AG09309 (cell line): Measurements from ENCODE around the gene DCLRE1B.

ENCODE experiments used
- DNase-seq: peaks from one replicate; pipeline ENCODE4 v3.0.0-alpha.2; 2010; ENCODE audit warnings: low read depth
- H3K4me3 ChIP-seq: 2 replicates; pipeline ENCODE4 v1.5.1; 2011; ENCODE audit warnings: mild to moderate bottlenecking, low read depth, low read length, moderate library complexity; ENCODE audit not compliant: control insufficient read depth
- CTCF ChIP-seq: IDR thresholded peaks from 2 replicates; pipeline ENCODE4 v1.5.1; 2011; ENCODE audit warnings: mild to moderate bottlenecking, low read depth, low read length, inconsistent platforms; ENCODE audit not compliant: insufficient read depth, control insufficient read depth; ENCODE audit errors: missing control alignments

Gene DCLRE1B

GRCh38 chr1:113895961-113896360, 9.2 kb upstream of the DCLRE1B start:
- no peak for TF ChIP-seq CTCF
- no peak for DNase-seq

DNA sequence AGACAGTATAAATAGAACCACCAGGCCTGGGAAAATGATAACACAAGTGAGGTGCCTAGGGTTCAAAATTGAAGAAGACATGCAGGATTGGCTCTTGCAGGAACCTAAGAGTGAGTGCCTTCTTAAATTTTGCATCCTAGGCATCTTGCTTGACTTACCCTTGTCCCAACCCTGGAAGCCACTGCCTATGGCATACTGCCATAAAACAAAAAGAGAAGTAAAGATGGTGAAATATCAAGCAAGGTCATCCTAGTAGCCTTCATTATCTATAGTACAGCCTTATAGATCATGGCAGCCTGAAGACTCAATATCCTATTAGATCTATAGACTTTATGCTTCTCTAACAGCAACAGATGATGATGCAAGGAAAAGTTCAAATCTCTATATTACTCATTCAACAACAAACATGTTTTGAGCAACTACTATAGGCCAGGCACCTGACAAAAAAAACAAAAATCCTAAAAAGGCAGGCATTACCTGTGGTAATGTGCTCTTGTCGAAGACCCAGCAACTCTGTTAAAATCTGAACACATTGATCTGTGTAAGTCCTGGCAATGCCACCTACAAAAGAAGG, 6.8 kb upstream of the DCLRE1B start:
- no peak for DNase-seq
- H3K4me3 ChIP-seq, result no peak overlapping the region
- no peak for TF ChIP-seq CTCF

More at GRCh38 chr1:113895961-113896360, 9.2 kb upstream of the DCLRE1B start:
- H3K4me3 ChIP-seq, result no peak overlapping the region

GRCh38 chr1:113899111-113899510, 6.0 kb upstream of the DCLRE1B start:
- no peak for DNase-seq
- no peak overlapping the region for H3K4me3 ChIP-seq
- TF ChIP-seq CTCF, result no peak

GRCh38 chr1:113901191-113901590, 3.9 kb upstream of the DCLRE1B start:
- no peak for TF ChIP-seq CTCF
- no peak overlapping the region for H3K4me3 ChIP-seq
- DNase-seq, result no peak

- H3K4me3 ChIP-seq, result peak overlapping the region; percentile 97
- DNase-seq, result no peak
- no peak for TF ChIP-seq CTCF
These were observed 1.4 kb upstream of the DCLRE1B start for GRCh38 chr1:113903501-113904292.

DNA sequence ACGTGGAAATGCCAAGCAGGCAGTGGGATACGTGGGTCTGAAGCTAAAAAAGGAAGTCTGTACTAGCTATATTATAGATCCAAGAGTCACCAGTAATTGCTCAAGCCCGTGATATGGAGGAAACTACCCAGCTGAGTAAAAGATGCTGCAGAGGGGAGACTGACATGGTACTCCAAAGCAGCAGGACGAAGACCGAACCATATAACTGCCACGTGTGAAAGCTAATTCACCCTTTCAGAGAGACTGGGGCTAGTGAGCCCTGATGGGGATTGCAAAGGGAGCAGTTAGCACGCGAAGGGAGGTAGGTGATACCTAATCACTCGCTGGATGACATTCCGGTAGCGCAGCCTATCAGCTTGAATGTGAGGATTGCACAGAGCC, 843 bp upstream of the DCLRE1B start:
- no peak for DNase-seq
- H3K4me3 ChIP-seq, result peak overlapping the region; percentile 97
- TF ChIP-seq CTCF, result no peak

- DNase-seq, result no peak
- TF ChIP-seq CTCF, result no peak
- H3K4me3 ChIP-seq, result peak overlapping the region; percentile 97
These were observed 322 bp downstream of the DCLRE1B start for GRCh38 chr1:113905435-113905861.
